PC-3 (cell line): ENCODE data around the gene SLCO2A1.

Experiments
- EZH2 ChIP-seq: fragments of 300-600 bp; sonication (generic); IDR thresholded peaks from one replicate; pipeline ENCODE4 v1.6.1; 2017; ENCODE audit warnings: antibody characterized with exemption, mild to moderate bottlenecking, low read length; ENCODE audit not compliant: unreplicated experiment
- TF ChIP-seq, protein P1 (sequence below): fragments of 300-600 bp; sonication (generic); conservative IDR thresholded peaks from 2 replicates; pipeline ENCODE4 v1.5.1; 2017; ENCODE audit warnings: antibody characterized with exemption, low read depth, mild to moderate bottlenecking, low read length

DNA sequence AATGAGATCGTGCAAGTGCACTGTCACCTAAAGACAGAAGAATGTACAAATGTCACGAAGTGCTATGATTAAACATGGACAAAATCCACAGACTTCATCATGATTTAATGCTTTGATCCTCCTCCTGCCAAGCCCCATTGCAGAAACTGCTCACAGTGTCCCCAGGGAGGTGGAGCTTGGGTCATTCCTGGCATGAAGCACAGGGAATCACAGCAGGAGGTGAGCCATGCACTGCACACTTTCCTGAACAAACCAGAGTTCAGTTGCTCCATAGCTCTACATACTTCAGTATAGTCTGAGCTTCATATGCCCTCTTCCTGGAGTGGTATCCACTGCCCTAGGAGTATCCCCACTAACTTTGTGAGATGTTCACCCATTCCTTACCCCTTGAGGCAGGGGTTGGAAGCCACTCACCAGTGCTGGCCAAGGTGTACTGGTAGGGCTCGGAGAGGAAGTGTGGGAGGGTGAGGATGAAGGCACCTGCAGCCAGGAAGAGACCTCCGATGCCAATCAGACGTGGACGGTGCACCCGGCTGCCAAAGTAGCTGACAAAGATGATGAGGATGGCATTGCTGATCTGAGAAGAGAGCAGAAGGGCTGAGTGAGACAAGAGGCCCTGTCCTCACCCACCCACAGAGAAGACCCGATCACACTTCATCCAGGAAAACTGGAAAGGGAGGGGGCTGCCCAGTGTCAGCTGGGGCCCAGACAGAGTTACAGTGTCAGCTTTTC lies 56.3 kb downstream of the SLCO2A1 start:
- TF ChIP-seq, protein P1, sequence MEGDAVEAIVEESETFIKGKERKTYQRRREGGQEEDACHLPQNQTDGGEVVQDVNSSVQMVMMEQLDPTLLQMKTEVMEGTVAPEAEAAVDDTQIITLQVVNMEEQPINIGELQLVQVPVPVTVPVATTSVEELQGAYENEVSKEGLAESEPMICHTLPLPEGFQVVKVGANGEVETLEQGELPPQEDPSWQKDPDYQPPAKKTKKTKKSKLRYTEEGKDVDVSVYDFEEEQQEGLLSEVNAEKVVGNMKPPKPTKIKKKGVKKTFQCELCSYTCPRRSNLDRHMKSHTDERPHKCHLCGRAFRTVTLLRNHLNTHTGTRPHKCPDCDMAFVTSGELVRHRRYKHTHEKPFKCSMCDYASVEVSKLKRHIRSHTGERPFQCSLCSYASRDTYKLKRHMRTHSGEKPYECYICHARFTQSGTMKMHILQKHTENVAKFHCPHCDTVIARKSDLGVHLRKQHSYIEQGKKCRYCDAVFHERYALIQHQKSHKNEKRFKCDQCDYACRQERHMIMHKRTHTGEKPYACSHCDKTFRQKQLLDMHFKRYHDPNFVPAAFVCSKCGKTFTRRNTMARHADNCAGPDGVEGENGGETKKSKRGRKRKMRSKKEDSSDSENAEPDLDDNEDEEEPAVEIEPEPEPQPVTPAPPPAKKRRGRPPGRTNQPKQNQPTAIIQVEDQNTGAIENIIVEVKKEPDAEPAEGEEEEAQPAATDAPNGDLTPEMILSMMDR: no peak
- no peak for TF ChIP-seq EZH2
